NCI-H82 treated with DMSO at 0.1 percent for 48 hours (cell line): Measurements from ENCODE around the gene CPAMD8.
A peak's percentile ranks its signal among the peaks of the same experiment; 100 is the strongest.

Experiments used
- DNase-seq: peaks from one replicate; lab custom pipeline; 2025; ENCODE audit not compliant: unreplicated experiment; lab: John Stamatoyannopoulos, UW

CPAMD8 gene

GRCh38 chr19:17026706-17027534 lies at the start of gene CPAMD8:
Gene CPAMD8 (minus strand): TSS chr19:17026810. CDS start chr19:17026642, 168 bp downstream.
- DNase-seq, result no peak

GRCh38 chr19:17075864-17076542 lies 49.4 kb upstream of the CPAMD8 start:
- peak; percentile 34 for DNase-seq

GRCh38 chr19:17075035-17075863 lies 48.6 kb upstream of the CPAMD8 start, which contains the start of the genes HAUS8 and MYO9B:
Gene HAUS8 (minus strand): TSS chr19:17075452. CDS start chr19:17075422, 30 bp downstream.
Gene MYO9B (plus strand): TSS chr19:17075777. CDS start chr19:17101718, 25,941 bp downstream.
- peak; percentile 96 for DNase-seq

- no peak for DNase-seq
Observed at GRCh38 chr19:17074634-17075034, 48.0 kb upstream of the CPAMD8 start.

GRCh38 chr19:17073869-17074633 lies 47.4 kb upstream of the CPAMD8 start:
- DNase-seq, result no peak

GRCh38 chr19:17070912-17071311 lies 44.3 kb upstream of the CPAMD8 start:
- DNase-seq, result no peak

GRCh38 chr19:17070421-17070820 lies 43.8 kb upstream of the CPAMD8 start:
- DNase-seq, result no peak

GRCh38 chr19:17069193-17069592 lies 42.6 kb upstream of the CPAMD8 start:
- DNase-seq, result no peak

GRCh38 chr19:17063428-17063827 lies 36.8 kb upstream of the CPAMD8 start:
- DNase-seq, result no peak

- DNase-seq, result no peak
Observed at GRCh38 chr19:17061691-17062090, 35.1 kb upstream of the CPAMD8 start.

GRCh38 chr19:17061205-17061604 lies 34.6 kb upstream of the CPAMD8 start:
- no peak for DNase-seq

- DNase-seq, result no peak
Observed at GRCh38 chr19:17060802-17061201, 34.2 kb upstream of the CPAMD8 start.

- no peak for DNase-seq
Observed at GRCh38 chr19:17058236-17058635, 31.6 kb upstream of the CPAMD8 start.

- no peak for DNase-seq
Observed at GRCh38 chr19:17055636-17056035, 29.0 kb upstream of the CPAMD8 start.

GRCh38 chr19:17054746-17055145 lies 28.1 kb upstream of the CPAMD8 start:
- DNase-seq, result no peak

GRCh38 chr19:17052439-17052838 lies 25.8 kb upstream of the CPAMD8 start:
- no peak for DNase-seq

GRCh38 chr19:17049711-17050280 lies 23.2 kb upstream of the CPAMD8 start:
- DNase-seq, result no peak

- no peak for DNase-seq
Observed at GRCh38 chr19:17048885-17049453, 22.4 kb upstream of the CPAMD8 start.

- DNase-seq, result no peak
Observed at GRCh38 chr19:17045907-17046502, 19.4 kb upstream of the CPAMD8 start.
